Osteoblast (primary cell): ENCODE results near the gene TFPI. TPM values are rescaled to one million over a fixed set of nuclear protein-coding genes. Genes with fewer than 3 reads are reported as not detected.

Source experiments
- DNase-seq: peaks from one replicate; pipeline ENCODE4 v3.0.0; 2011; ENCODE audit warnings: low spot score, mixed read lengths; ENCODE audit not compliant: insufficient read length; ENCODE audit errors: missing footprints
- H2AFZ ChIP-seq: 2 replicates; pipeline ENCODE4 v1.6.0; 2011; ENCODE audit warnings: mild to moderate bottlenecking, low read length
- H3K27ac ChIP-seq: 2 replicates; pipeline ENCODE4 v1.5.1; 2011; ENCODE audit warnings: mild to moderate bottlenecking, low read depth, low read length, moderate library complexity
- H3K27me3 ChIP-seq: 2 replicates; pipeline ENCODE4 v1.6.0; 2012; ENCODE audit warnings: mild to moderate bottlenecking, control low read depth, inconsistent platforms, low read length, moderate library complexity; ENCODE audit not compliant: insufficient read depth
- H3K36me3 ChIP-seq: 2 replicates; pipeline ENCODE4 v1.5.1; 2011; ENCODE audit warnings: mild to moderate bottlenecking, low read length, control low read depth, moderate library complexity; ENCODE audit not compliant: insufficient read depth
- H3K4me1 ChIP-seq: 2 replicates; pipeline ENCODE4 v1.5.1; 2011; ENCODE audit warnings: mild to moderate bottlenecking, low read length, control low read depth, moderate library complexity; ENCODE audit not compliant: insufficient read depth
- H3K4me2 ChIP-seq: 2 replicates; pipeline ENCODE4 v1.6.0; 2011; ENCODE audit warnings: mild to moderate bottlenecking, low read length; ENCODE audit not compliant: insufficient read depth
- H3K4me3 ChIP-seq: fragments of 200-600 bp; sonication (generic); 3 replicates; pipeline ENCODE4 v1.5.1; 2012; ENCODE audit warnings: mild to moderate bottlenecking, low read length, inconsistent platforms; ENCODE audit not compliant: insufficient read depth
- H3K79me2 ChIP-seq: 2 replicates; pipeline ENCODE4 v1.6.0; 2012; ENCODE audit warnings: mild to moderate bottlenecking, low read length, control low read depth, inconsistent platforms; ENCODE audit not compliant: insufficient read depth
- H3K9me3 ChIP-seq: 2 replicates; pipeline ENCODE4 v1.5.1; 2011; ENCODE audit warnings: low read depth, low read length, control low read depth
- H4K20me1 ChIP-seq: 2 replicates; pipeline ENCODE4 v1.6.0; 2012; ENCODE audit warnings: mild to moderate bottlenecking, low read length, control low read depth; ENCODE audit not compliant: insufficient read depth
- CTCF ChIP-seq: IDR thresholded peaks from 2 replicates; pipeline ENCODE4 v1.5.1; 2011; ENCODE audit warnings: mild to moderate bottlenecking, low read depth, low read length, moderate library complexity; ENCODE audit errors: extremely low read depth
- total RNA-seq: library from RNA; depleted of rRNA; stranded (reverse); fragments of >200 nt; gene quantifications from 2 replicates; pipeline ENCODE4 v1.2.3, GENCODE V29; 2012

TFPI gene
- total RNA-seq, 1 donor = 123 TPM

GRCh38 chr2:187497140-187497539, 57.1 kb downstream of the TFPI start:
- Histone ChIP-seq H3K9me3 (no peaks in the 10 kb centered on the region), H3K36me3 (peaks cover 29% of the 10 kb centered on the region), H3K4me3 (no peak overlapping the region), H3K4me2 (no peak overlapping the region), H3K79me2 (peaks cover 11% of the 10 kb centered on the region), H2AFZ (no peak overlapping the region), H3K4me1 (peaks cover 19% of the 10 kb centered on the region), H3K27ac (no peak overlapping the region), H3K27me3 (no peaks in the 10 kb centered on the region), H4K20me1 (no peaks in the 10 kb centered on the region)
- no peak for DNase-seq
- TF ChIP-seq CTCF = no peak

- TF ChIP-seq CTCF = no peak
- Histone ChIP-seq H3K9me3 (no peaks in the 10 kb centered on the region), H3K27ac (no peak overlapping the region), H3K27me3 (no peaks in the 10 kb centered on the region), H3K4me3 (no peak overlapping the region), H2AFZ (no peak overlapping the region), H3K4me2 (no peak overlapping the region), H3K36me3 (peaks cover 29% of the 10 kb centered on the region), H4K20me1 (no peaks in the 10 kb centered on the region), H3K79me2 (peaks cover 18% of the 10 kb centered on the region), H3K4me1 (peaks cover 3% of the 10 kb centered on the region)
- DNase-seq = no peak
Observed at GRCh38 chr2:187495324-187495723, 58.9 kb downstream of the TFPI start.

- H3K4me2 ChIP-seq = no peak overlapping the region
- no peaks in the 10 kb centered on the region for H3K9me3 ChIP-seq
- H3K27me3 ChIP-seq = no peaks in the 10 kb centered on the region
- H3K79me2 ChIP-seq = peaks cover 18% of the 10 kb centered on the region
- H3K27ac ChIP-seq = no peak overlapping the region
- H3K36me3 ChIP-seq = peaks cover 29% of the 10 kb centered on the region
- H4K20me1 ChIP-seq = no peaks in the 10 kb centered on the region
- peaks cover 8% of the 10 kb centered on the region for H3K4me1 ChIP-seq
- no peak overlapping the region for H2AFZ ChIP-seq
- no peak overlapping the region for H3K4me3 ChIP-seq
- TF ChIP-seq CTCF = no peak
- no peak for DNase-seq
Observed at GRCh38 chr2:187493877-187494568, 60.2 kb downstream of the TFPI start.

GRCh38 chr2:187493180-187493579, 61.1 kb downstream of the TFPI start:
- no peak overlapping the region for H3K4me2 ChIP-seq
- H3K27ac ChIP-seq = no peak overlapping the region
- peaks cover 18% of the 10 kb centered on the region for H3K79me2 ChIP-seq
- no peak for TF ChIP-seq CTCF
- H4K20me1 ChIP-seq = no peaks in the 10 kb centered on the region
- H3K36me3 ChIP-seq = peaks cover 29% of the 10 kb centered on the region
- H3K4me1 ChIP-seq = peaks cover 8% of the 10 kb centered on the region
- H3K4me3 ChIP-seq = no peak overlapping the region
- DNase-seq = no peak
- H2AFZ ChIP-seq = no peak overlapping the region
- no peaks in the 10 kb centered on the region for H3K27me3 ChIP-seq
- H3K9me3 ChIP-seq = no peaks in the 10 kb centered on the region
